Hepatocyte (in vitro differentiated cells): ENCODE measurements around the gene WDR26.
"Not testable (repeated sequence)": the region's sequence is repeated elsewhere in the genome, so short reads cannot be mapped to it uniquely, and the experiment has no call there.

Experiments used
- EZH2phosphoT487 ChIP-seq: fragments of 200-600 bp; sonication (generic); IDR thresholded peaks from one replicate; pipeline ENCODE4 v1.6.1; 2018; ENCODE audit warnings: antibody characterized with exemption, mild to moderate bottlenecking, low read depth, moderate library complexity; ENCODE audit not compliant: unreplicated experiment, severe bottlenecking
- TF ChIP-seq, protein P1 (sequence below): fragments of 200-600 bp; sonication (generic); IDR thresholded peaks from 2 replicates; pipeline ENCODE4 v1.5.1; 2016; ENCODE audit warnings: antibody characterized with exemption, mild to moderate bottlenecking; ENCODE audit not compliant: poor library complexity

DNA sequence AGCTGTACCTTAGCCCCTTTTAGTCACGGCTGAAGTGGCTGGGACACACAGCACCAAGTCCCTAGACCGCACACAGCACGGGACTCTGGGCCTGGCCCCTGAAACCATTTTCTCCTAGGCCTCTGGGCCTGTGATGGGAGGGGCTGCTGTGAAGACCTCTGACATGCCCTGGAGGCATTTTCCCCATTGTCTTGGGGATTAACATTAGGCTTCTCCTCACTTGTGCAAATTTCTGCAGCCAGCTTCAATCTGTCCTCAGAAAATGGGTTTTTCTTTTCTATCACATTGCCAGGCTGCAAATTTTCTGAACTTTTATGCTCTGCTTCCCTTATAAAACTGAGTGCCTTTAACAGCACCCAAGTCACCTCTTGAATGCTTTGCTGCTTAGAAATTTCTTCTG lies 45.6 kb upstream of the WDR26 start:
- TF ChIP-seq, protein P1, sequence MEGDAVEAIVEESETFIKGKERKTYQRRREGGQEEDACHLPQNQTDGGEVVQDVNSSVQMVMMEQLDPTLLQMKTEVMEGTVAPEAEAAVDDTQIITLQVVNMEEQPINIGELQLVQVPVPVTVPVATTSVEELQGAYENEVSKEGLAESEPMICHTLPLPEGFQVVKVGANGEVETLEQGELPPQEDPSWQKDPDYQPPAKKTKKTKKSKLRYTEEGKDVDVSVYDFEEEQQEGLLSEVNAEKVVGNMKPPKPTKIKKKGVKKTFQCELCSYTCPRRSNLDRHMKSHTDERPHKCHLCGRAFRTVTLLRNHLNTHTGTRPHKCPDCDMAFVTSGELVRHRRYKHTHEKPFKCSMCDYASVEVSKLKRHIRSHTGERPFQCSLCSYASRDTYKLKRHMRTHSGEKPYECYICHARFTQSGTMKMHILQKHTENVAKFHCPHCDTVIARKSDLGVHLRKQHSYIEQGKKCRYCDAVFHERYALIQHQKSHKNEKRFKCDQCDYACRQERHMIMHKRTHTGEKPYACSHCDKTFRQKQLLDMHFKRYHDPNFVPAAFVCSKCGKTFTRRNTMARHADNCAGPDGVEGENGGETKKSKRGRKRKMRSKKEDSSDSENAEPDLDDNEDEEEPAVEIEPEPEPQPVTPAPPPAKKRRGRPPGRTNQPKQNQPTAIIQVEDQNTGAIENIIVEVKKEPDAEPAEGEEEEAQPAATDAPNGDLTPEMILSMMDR = not testable (repeated sequence)
- not testable (repeated sequence) for TF ChIP-seq EZH2phosphoT487
